HG03175 (cell line): ENCODE measurements around the gene SNX10.
A peak's percentile ranks its signal among the peaks of the same experiment; 100 is the strongest.

Source experiments
- ATAC-seq: cut with Tn5 transposase; IDR thresholded peaks from one replicate; pipeline ENCODE4 v1.9.1; 2021; ENCODE audit warnings: mild to moderate bottlenecking, moderate library complexity; ENCODE audit not compliant: unreplicated experiment

Gene SNX10

DNA sequence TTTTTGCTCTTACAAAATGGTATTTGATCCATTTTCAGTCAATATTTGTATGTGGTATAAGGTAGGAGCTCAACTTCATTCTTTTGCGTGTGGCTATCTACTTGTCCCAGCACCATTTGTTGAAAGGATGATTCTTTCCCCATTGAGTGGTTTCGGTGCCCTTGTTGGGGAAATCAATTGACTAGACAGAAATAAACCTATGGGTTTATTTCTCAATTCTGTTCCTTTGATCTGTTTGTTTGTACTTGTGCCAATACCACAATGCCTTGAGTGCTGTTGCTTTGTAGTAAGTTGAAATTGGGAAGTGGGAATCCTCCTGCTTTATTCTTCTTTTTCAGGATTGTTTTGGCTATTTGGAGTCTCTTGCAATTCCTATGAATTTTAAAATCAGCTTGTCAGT, 41.0 kb downstream of the SNX10 start:
- ATAC-seq = no peak

DNA sequence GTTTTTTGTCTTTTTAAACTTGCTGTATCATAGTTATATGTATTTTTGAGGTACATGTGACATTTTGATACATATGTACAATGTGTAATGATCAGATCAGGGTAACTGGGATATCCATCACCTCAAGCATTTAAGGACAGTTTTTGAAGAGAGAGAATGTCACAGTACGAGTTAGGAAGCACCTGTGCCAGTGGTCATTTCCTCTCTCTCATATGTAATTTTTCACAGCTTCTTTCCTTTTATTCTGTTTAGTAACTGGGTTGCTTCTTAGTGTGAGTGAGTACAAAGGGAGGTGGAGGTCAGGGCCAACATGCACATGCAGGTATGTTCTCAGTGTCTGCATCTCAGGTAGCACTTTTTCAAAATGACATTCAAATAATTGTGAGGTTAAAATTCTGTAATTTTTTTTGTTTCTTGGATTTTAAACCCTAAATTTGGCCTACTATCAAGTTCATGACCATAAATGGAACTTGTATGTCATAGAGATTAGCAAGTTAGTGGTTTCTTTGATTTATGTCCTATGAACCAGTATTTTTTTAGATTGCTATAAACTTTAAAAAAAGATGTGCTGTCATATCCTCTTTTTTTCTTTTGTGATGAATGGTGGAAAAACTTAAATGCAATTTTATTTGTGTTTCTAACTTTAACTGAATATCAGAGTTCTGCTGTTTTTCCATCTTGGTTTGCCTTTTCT, 42.7 kb downstream of the SNX10 start:
- ATAC-seq = no peak

DNA sequence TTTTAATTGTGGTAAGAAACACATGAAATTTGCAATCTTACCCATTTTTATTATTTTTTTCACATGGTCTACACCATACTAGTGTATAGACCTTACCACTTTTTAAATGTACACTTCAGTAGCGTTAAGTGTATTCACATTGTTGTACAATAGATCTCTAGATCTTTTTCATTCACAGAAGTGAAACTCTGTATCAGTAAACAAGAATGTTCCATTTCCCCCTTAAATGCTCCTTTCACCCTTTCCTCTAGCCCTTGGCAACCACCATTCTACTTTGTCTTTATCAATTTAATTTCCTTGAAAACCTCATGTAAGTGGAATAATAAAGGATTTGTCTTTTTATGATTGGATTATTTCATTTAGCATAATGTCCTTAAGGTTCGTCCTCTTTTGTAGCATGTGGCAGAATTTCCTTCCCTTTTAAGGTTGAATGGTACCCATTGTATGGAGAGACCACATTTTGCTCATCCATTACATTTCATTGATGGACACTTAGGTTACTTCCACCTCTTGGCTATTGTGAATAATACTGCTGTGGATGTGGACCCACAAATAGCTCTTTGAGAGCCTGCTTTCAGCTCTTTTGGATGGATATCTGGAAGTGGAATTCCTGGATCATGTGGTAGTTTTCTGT, 45.7 kb downstream of the SNX10 start:
- ATAC-seq = peak; percentile 52

GRCh38 chr7:26340476-26341018, 48.9 kb downstream of the SNX10 start:
- no peak for ATAC-seq

DNA sequence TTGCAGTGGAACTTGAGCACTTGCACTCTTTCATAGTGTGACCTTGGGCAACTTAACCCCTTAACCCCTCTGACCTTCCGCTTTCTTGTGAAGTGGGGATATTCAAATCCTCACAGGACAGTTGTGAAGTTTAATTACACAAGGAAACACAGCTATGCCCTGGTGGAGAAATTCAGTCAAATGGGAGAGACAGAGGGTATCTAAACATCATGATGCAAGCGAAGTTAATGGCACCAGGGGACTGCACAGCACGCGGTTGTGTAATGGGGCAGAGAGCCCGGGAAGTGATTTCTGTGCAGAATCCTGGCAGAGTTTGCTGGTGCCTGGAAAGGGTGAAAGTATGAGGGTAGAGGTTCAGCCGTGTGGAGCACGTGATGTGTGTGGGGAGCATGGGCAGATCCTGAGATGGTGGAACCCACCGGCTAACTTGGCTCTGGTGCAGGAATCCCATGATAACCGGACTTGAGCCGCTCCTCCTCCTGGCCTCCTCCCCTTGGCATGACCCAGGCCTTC, 51.7 kb downstream of the SNX10 start:
- no peak for ATAC-seq

GRCh38 chr7:26343837-26344236, 52.2 kb downstream of the SNX10 start:
- no peak for ATAC-seq

GRCh38 chr7:26345202-26345601, 53.5 kb downstream of the SNX10 start:
- ATAC-seq = no peak

- ATAC-seq = no peak
These were observed 54.2 kb downstream of the SNX10 start for GRCh38 chr7:26345837-26346236.

- ATAC-seq = no peak
These were observed 55.0 kb downstream of the SNX10 start for GRCh38 chr7:26346611-26347203.

DNA sequence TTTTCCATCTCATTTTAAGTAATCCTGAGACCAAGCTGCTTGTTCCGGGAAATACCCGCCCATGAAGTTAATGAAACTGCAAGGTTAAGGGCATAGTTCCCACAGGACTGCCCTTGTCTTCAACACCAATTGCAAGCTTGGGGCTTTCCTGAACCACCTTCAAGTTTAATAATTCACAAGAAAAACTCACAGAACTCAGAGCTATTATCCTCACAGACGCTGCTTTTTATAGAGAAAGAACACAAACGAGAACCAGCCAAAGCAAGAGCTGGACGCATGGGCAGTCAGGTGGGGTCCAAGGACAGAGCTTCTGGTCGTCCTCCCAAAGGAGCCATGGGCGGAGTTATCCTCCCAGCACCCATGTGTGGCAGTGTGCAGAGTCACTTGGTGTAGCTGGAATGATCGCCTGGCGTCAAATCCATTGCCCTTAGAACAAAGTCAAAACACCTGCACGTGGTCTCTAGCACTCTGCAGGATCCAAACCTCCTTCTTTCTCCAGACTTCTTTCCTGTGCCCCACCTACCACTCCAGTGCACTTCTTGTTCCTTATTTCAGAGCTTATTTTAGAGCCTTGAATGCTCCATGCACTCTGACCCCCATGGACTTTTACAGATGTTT, 56.7 kb downstream of the SNX10 start:
- peak; percentile 83 for ATAC-seq

- no peak for ATAC-seq
These were observed 57.6 kb downstream of the SNX10 start for GRCh38 chr7:26349005-26349915.

- no peak for ATAC-seq
These were observed 59.5 kb downstream of the SNX10 start for GRCh38 chr7:26351171-26351570.

- no peak for ATAC-seq
These were observed 64.6 kb downstream of the SNX10 start for GRCh38 chr7:26356229-26356628.

DNA sequence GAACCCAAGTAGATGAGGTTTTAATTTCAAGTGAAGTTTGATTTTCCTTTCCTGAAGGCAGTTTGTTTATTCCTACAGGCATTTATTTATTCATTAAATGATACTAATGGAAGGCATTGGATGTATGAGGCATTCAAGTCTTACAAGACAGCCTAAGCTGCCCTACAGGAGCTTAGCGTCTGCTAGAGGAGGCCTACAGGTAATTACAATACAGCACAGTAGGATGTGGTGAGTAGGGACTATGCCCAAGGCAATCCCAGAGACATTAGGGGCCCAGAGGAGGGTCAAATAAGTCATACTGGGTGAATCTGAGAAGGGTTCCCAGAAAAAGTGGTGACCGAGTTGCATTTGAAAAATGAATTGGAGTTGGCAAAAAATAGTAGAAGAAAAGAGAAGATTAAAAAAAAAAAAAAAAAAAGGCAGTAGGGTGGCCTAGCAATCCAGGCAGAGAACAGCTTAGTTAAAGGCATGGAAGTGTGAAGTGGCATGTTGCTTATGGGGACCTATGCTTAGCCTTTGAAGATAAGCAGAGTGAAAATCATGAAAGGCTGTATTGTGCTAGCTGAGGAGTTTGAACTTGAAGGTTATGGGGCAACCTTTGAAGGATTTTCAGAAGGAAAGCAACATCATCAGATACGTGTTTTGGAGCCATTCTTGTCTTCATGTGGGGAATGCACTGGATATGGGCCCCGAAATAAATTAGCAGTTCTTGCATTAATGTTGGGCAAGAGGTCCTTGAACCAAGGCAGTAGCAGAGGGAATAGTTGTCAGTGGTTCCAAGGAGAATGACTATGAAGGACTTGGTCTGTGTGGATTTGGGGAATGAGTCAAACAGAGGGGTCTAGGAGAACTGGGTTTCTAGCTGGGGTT, 65.5 kb downstream of the SNX10 start:
- no peak for ATAC-seq

DNA sequence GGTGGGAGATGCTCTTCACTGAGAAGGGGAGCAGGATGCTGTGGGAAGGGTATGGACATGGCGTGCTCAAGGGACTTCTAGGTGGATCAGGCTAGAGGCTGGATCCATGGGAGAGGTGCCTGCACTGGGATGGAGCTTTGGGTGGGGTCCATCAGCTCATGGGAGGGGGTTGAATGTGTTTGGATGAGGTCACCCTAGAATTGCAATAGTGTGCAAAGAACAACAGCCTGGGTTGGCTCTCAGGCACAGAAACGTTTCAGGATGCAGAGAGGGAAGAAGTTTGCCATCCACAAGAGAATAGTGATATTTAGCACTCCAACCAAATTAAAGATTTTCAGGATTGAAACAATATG, 66.1 kb downstream of the SNX10 start:
- ATAC-seq = no peak

DNA sequence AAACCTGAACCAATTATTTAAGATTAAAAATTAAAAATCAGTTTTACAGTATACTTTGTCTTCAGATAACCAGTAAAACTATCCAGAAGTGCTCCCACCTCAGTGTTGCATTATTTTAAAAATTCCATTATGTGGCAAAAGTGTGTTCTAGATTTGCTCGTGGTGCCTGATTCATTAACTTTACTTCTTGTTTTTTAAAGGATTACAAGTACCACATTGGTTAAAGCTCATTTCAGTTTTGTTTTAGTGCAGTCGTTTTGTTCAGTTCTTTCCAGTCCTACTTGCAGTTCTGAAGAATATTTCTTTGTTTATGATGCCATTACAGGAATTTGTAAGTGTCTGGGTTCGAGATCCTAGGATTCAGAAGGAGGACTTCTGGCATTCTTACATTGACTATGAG, 69.0 kb downstream of the SNX10 start:
- no peak for ATAC-seq

DNA sequence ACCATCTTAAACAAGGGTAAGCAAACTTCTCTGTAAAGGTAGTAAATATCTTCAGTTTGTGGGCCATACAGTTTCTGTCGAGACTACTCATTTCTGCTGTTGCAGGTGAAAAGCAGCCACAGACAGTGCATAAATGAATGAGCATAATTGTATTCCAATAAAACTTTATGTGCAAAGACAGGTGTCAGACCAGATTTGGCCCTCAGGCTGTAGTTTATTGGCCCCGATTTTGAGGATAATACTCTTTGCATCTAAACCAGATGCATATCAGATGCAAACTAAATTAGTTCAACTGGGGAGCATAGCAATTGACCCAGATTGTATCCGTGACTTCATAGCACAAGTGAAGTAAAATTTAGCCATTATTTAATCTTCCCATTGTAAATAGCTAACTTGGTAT, 70.0 kb downstream of the SNX10 start:
- ATAC-seq = no peak

- ATAC-seq = no peak
These were observed 71.8 kb downstream of the SNX10 start for GRCh38 chr7:26363465-26363864.

DNA sequence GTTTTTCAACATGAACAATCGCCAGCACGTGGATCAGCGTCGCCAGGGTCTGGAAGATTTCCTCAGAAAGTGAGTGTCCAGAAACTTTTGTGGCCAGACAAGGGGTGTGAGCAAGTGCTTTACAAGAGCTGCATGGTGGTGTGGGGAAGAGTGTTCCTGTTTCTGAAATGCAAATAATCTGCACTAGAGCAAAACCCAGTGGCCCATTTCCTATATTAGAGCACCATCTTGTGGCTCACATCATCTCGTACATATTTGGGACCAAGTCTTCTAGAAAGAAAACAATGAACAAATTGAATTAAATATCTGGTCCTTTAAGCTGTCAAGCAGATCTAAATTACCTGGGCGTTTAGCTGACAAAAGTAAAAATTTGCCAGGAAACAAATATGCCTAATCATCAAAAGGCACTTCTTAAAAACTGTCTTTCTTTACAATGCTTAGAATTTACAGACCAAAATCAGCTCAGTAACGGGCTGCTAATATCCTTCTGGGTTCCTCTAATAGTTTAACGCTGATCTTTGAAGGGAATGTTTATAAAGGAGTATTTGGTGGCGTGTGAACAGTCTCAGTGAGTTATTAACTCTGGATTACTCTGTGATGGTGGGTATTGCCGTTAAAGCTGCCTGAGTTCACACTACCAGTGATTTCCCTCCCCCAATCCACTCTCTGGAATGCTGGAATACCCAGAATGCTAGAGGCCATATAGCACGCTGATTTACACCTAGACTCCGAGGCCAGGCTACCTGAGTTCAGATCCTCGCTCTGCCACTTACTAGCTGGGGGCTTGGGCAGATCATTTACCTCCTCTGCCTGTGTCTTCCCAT, 73.6 kb downstream of the SNX10 start:
- ATAC-seq = peak; percentile 81
